ENCODE data around the gene ULBP2.

ULBP2 gene

GRCh38 chr6:149941583-149942460, at the start of gene ULBP2:
Gene ULBP2 (plus strand): TSS chr6:149942014. CDS start chr6:149942073, 59 bp downstream.
- Histone ChIP-seq H3K4me3 (peak within 1 kb of the TSS; percentile 71), H3K27ac (no peak within 1 kb of the TSS)
- peak; percentile 89 for DNase-seq (ENCODE audit: low spot score)
- no peak for TF ChIP-seq CTCF (IDR thresholded peaks at IDR 0.05)

GRCh38 chr6:149895048-149895590, 46.7 kb upstream of the ULBP2 start:
- Histone ChIP-seq H3K27ac (peak overlapping the region in 1 of 2 donors; percentile 87), H3K4me3 (no peak overlapping the region)
- DNase-seq (ENCODE audit: low spot score) = no peak
- no peak for TF ChIP-seq CTCF (IDR thresholded peaks at IDR 0.05)

GRCh38 chr6:149895833-149896271, 46.0 kb upstream of the ULBP2 start:
- no peak for TF ChIP-seq CTCF (IDR thresholded peaks at IDR 0.05)
- no peak for DNase-seq (ENCODE audit: low spot score)
- H3K4me3 ChIP-seq = no peak overlapping the region
- peak overlapping the region in 1 of 2 donors; percentile 87 for H3K27ac ChIP-seq

GRCh38 chr6:149896491-149896890, 45.3 kb upstream of the ULBP2 start:
- no peak for DNase-seq (ENCODE audit: low spot score)
- no peak for TF ChIP-seq CTCF (IDR thresholded peaks at IDR 0.05)
- H3K27ac ChIP-seq = peak overlapping the region; percentile 77 to 87
- H3K4me3 ChIP-seq = peak overlapping the region; percentile 65

- H3K27ac ChIP-seq = peak overlapping the region; percentile 77 to 87
- DNase-seq (ENCODE audit: low spot score) = peak; percentile 94
- no peak for TF ChIP-seq CTCF (IDR thresholded peaks at IDR 0.05)
- peak overlapping the region; percentile 65 for H3K4me3 ChIP-seq
Measured at GRCh38 chr6:149897015-149897697, 44.7 kb upstream of the ULBP2 start.

- Histone ChIP-seq H3K27ac (peak within 1 kb of the TSS; percentile 77 to 87), H3K4me3 (peak within 1 kb of the TSS; percentile 65)
- no peak for TF ChIP-seq CTCF (IDR thresholded peaks at IDR 0.05)
- DNase-seq (ENCODE audit: low spot score) = no peak
Measured at GRCh38 chr6:149897855-149898744, 43.7 kb upstream of the ULBP2 start, which contains the start of gene RAET1E. Gene RAET1E (minus strand): TSS chr6:149898113. CDS start chr6:149890901, 7,212 bp downstream.
